Thoracic aorta (tissue), 2 donors: ENCODE measurements around the gene ARMCX6. TPM values are rescaled to one million over a fixed set of nuclear protein-coding genes. Genes with fewer than 3 reads are reported as not detected.
"Not testable (repeated sequence)": the region's sequence is repeated elsewhere in the genome, so short reads cannot be mapped to it uniquely, and the experiment has no call there.

Experiments used
- ATAC-seq: fragments of 150-250 bp; one replicate; pipeline ENCODE4 v1.8.0; 2017; ENCODE audit warnings: low read depth; ENCODE audit not compliant: insufficient number of reproducible peaks, low FRiP score
- DNase-seq: peaks from one replicate; pipeline ENCODE4 v3.0.0-alpha.2; 2020; ENCODE audit warnings: low spot score
- H3K27ac ChIP-seq, 2 donors: fragments of 200-600 bp; sonication (generic); 1 replicate in 1 of 2; 2 replicates in 1 of 2; pipeline ENCODE4 v1.5.1; 2016; ENCODE audit warnings: mild to moderate bottlenecking in 2 of 2, moderate library complexity in 2 of 2
- H3K27me3 ChIP-seq: fragments of 200-600 bp; sonication (generic); replicated peaks from 2 replicates; pipeline ENCODE4 v1.6.0; 2016; ENCODE audit warnings: mild to moderate bottlenecking; ENCODE audit not compliant: insufficient read depth
- H3K36me3 ChIP-seq: fragments of 200-600 bp; sonication (generic); one replicate; pipeline ENCODE4 v1.5.1; 2016
- H3K4me1 ChIP-seq, 2 donors: fragments of 200-600 bp; sonication (generic); 1 replicate in 1 of 2; 2 replicates in 1 of 2; pipeline versions ENCODE4 v1.5.1 to v1.6.0; 2016; ENCODE audit warnings: low read depth in 2 of 2, mild to moderate bottlenecking in 1 of 2; ENCODE audit not compliant: control insufficient read depth in 1 of 2
- H3K4me3 ChIP-seq: fragments of 200-600 bp; sonication (generic); 2 replicates; pipeline ENCODE4 v1.5.1; 2016; ENCODE audit warnings: mild to moderate bottlenecking
- H3K9me3 ChIP-seq: fragments of 200-600 bp; sonication (generic); 2 replicates; pipeline ENCODE4 v1.5.1; 2016
- total RNA-seq, 2 donors: library from RNA; depleted of rRNA; stranded (reverse); fragments of >200 nt; gene quantifications; one replicate each; pipeline versions ENCODE4 v1.1.0 to v1.2.3, GENCODE V29; 2016
- TF ChIP-seq, protein P1 (sequence below): fragments of 200-600 bp; sonication (generic); IDR thresholded peaks from one replicate; pipeline ENCODE4 v1.5.1; 2019; ENCODE audit warnings: antibody characterized with exemption

The ARMCX6 gene
- total RNA-seq, 2 donors from 2014 or later = 3.9 to 32.5 TPM

DNA sequence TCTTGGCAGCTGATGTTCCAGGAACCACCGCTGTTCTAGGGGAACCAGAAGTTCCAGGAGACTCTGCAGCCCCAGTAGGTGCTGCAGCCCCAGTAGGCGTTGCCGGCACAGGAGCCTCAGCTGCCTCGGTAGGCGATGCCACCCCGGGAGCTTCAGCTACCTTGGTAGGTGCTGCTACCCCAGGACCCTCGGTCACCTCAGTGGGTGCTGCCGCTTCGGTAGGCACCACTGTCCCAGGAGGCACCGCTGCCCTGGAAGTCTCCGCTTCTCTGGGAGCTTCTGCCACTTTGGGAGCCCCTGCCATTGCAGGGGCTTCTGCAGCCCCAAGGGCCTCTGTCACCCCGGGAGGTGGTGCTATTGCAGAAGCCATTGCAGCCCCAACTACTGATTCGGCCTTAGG lies 39.0 kb upstream of the ARMCX6 start:
- H3K27me3 ChIP-seq = no peaks in the 10 kb centered on the region
- H3K4me1 ChIP-seq = peaks cover 0 to 12% of the 10 kb centered on the region in 2 donors
- ATAC-seq (no peak), DNase-seq (no peak)
- TF ChIP-seq, protein P1, sequence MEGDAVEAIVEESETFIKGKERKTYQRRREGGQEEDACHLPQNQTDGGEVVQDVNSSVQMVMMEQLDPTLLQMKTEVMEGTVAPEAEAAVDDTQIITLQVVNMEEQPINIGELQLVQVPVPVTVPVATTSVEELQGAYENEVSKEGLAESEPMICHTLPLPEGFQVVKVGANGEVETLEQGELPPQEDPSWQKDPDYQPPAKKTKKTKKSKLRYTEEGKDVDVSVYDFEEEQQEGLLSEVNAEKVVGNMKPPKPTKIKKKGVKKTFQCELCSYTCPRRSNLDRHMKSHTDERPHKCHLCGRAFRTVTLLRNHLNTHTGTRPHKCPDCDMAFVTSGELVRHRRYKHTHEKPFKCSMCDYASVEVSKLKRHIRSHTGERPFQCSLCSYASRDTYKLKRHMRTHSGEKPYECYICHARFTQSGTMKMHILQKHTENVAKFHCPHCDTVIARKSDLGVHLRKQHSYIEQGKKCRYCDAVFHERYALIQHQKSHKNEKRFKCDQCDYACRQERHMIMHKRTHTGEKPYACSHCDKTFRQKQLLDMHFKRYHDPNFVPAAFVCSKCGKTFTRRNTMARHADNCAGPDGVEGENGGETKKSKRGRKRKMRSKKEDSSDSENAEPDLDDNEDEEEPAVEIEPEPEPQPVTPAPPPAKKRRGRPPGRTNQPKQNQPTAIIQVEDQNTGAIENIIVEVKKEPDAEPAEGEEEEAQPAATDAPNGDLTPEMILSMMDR = no peak
- peaks cover 6% of the 10 kb centered on the region for H3K36me3 ChIP-seq
- H3K27ac ChIP-seq = no peak overlapping the region
- no peaks in the 10 kb centered on the region for H3K9me3 ChIP-seq
- H3K4me3 ChIP-seq = no peak overlapping the region

DNA sequence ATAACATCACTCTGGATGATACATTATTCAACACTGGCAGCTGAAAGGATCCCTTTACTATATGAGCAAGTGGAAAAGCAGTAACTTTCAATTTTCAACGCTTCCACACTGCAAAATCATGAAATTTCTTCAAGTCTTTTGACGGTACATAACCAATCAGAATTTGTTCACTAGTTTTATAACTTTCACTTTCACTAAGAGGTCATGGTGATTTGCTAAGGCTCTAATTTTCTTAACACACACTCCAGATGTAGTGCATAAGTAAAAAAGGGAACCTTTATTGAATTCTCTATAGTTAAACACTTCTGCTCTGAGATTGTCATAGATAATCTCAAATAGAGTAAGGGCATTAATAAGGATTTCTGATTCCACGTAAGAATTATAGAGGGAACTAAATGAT lies 37.7 kb upstream of the ARMCX6 start:
- no peak overlapping the region for H3K4me3 ChIP-seq
- H3K4me1 ChIP-seq = peaks cover 0 to 12% of the 10 kb centered on the region in 2 donors
- DNase-seq = no peak
- no peak for ATAC-seq
- H3K27ac ChIP-seq = no peak overlapping the region
- H3K27me3 ChIP-seq = no peaks in the 10 kb centered on the region
- H3K36me3 ChIP-seq = peaks cover 6% of the 10 kb centered on the region
- TF ChIP-seq, protein P1 = no peak
- H3K9me3 ChIP-seq = no peaks in the 10 kb centered on the region

DNA sequence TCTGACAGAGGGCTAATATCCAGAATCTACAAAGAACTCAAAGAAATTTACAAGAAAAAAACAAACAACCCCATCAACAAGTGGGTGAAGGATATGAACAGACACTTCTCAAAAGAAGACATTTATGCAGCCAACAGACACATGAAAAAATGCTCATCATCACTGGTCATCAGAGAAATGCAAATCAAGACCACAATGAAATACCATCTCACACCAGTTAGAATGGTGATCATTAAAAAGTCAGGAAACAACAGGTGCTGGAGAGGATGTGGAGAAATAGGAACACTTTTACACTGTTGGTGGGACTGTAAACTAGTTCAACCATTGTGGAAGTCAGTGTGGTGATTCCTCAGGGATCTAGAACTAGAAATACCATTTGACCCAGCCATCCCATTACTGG lies 29.9 kb upstream of the ARMCX6 start:
- not testable (repeated sequence) for ATAC-seq, H3K9me3 ChIP-seq, H3K27ac ChIP-seq, H3K27me3 ChIP-seq, DNase-seq, H3K4me3 ChIP-seq, H3K4me1 ChIP-seq, H3K36me3 ChIP-seq

DNA sequence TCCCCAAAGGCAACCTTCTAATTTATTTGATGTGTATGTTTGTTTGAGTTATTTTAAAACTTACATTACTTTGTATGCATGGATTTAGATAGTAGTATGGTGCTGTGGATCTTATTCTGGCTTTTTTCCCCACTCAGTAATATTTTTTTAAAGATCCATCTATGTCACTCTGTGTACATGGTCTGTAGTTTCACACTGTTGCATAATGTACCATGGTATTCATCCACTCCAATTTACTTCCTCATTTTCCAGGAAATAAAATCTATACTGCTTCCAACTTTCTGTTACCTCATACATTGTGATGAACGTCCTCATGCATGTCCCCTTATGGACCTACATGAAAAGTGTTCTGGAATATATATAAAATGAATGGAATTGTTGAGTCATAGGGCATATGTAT lies 24.3 kb upstream of the ARMCX6 start:
- no peaks in the 10 kb centered on the region for H3K4me1 ChIP-seq
- DNase-seq (no peak), ATAC-seq (no peak)
- H3K36me3 ChIP-seq = no peaks in the 10 kb centered on the region
- H3K9me3 ChIP-seq = no peaks in the 10 kb centered on the region
- TF ChIP-seq, protein P1 = no peak
- no peaks in the 10 kb centered on the region for H3K27me3 ChIP-seq
- no peak overlapping the region for H3K27ac ChIP-seq
- no peak overlapping the region for H3K4me3 ChIP-seq

DNA sequence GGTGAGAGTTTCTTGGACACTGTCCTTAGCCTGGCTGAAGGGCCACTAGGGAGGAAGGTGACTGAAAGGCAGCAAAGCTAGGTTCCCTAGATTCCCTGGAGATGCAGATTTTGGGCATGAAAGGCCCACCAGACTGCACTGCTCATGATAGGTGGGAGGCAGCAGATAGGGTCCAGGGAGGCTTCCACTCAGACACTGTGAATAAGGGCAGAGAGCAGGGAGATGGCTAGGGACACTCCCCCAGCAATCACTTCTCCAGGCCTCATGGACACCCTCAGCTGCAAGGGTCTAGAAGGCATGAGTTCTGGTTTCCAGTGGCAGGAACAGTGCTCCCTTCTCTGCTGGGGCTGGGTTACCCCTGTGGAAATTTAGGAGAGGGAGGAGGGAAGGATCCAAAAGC lies 21.8 kb upstream of the ARMCX6 start:
- DNase-seq (no peak), ATAC-seq (no peak)
- Histone ChIP-seq H3K27me3 (no peaks in the 10 kb centered on the region), H3K4me1 (no peaks in the 10 kb centered on the region), H3K36me3 (no peaks in the 10 kb centered on the region), H3K27ac (no peak overlapping the region), H3K9me3 (no peaks in the 10 kb centered on the region), H3K4me3 (no peak overlapping the region)
- TF ChIP-seq, protein P1 = no peak

DNA sequence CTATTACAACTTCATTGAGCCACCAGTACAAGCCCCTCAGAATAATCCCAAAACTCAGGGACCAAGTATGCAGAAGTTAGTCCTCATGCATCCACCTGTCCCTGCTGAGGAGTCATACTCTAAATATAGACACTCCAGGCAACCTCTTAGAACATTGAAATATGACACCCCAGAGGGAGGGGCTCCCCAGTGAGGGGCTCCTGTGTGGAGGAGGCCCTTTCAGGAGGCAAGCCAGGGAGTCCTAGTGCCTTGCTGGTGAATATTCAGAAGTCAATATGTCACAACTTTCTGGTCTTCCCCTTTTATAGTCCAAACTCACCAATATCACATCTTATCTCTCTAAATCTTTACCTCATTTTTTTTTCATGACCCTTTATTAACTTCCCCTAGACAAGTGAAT lies 1.6 kb upstream of the ARMCX6 start:
- no peaks in the 10 kb centered on the region for H3K27me3 ChIP-seq

More for the DNA sequence above, 1.6 kb upstream of the ARMCX6 start:
- ATAC-seq = no peak
- H3K4me1 ChIP-seq = peaks cover 0 to 10% of the 10 kb centered on the region in 2 donors
- H3K36me3 ChIP-seq = no peaks in the 10 kb centered on the region
- DNase-seq = no peak
- H3K27ac ChIP-seq = no peak overlapping the region
- H3K9me3 ChIP-seq = no peaks in the 10 kb centered on the region
- no peak overlapping the region for H3K4me3 ChIP-seq
- TF ChIP-seq, protein P1 = no peak
